BJ (cell line): ENCODE results near the gene C11orf54. TPM values are rescaled to one million over a fixed set of nuclear protein-coding genes. Genes with fewer than 3 reads are reported as not detected.

ENCODE experiments used
- CTCF ChIA-PET: fragments of 350-600 bp; formaldehyde crosslinking; extraction: SDS; loops from one replicate; lab custom pipeline; 2021; ENCODE audit warnings: antibody characterized with exemption, inconsistent platforms; lab: Yijun Ruan, JAX
- POLR2A ChIA-PET: fragments of 300-600 bp; sonication (Branson Sonifier 250); formaldehyde crosslinking; extraction: SDS; loops from one replicate; lab custom pipeline; 2021; ENCODE audit warnings: antibody characterized with exemption; lab: Charles Lee
- DNase-seq: peaks from one replicate; pipeline ENCODE4 v3.0.0-alpha.2; 2011; ENCODE audit warnings: low read depth
- H3K27me3 ChIP-seq: 2 replicates; pipeline ENCODE4 v1.6.0; 2011; ENCODE audit warnings: low read length; ENCODE audit not compliant: control insufficient read depth, insufficient read depth
- H3K36me3 ChIP-seq: 2 replicates; pipeline ENCODE4 v1.5.1; 2011; ENCODE audit warnings: low read length; ENCODE audit not compliant: control insufficient read depth, insufficient read depth
- H3K4me3 ChIP-seq: 2 replicates; pipeline ENCODE4 v1.5.1; 2011; ENCODE audit warnings: low read depth, mild to moderate bottlenecking, control low read depth, low read length
- polyA plus RNA-seq: library from polyadenylated mRNA; depleted of rRNA; stranded (reverse); fragments of >200 nt; gene quantifications from 2 replicates; pipeline ENCODE4 v1.2.3, GENCODE V29; 2011
- TF ChIP-seq, protein P1 (sequence below): IDR thresholded peaks from 2 replicates; pipeline ENCODE4 v1.5.1; 2011; ENCODE audit warnings: low read depth, mild to moderate bottlenecking, control low read depth, inconsistent platforms, low read length, moderate library complexity; ENCODE audit not compliant: insufficient read depth

Gene C11orf54
- polyA plus RNA-seq, 1 experiment = 6.8 TPM

- peaks cover 13% of the 10 kb centered on the region for H3K36me3 ChIP-seq
- H3K4me3 ChIP-seq = peak overlapping the region; percentile 82
- TF ChIP-seq, protein P1, sequence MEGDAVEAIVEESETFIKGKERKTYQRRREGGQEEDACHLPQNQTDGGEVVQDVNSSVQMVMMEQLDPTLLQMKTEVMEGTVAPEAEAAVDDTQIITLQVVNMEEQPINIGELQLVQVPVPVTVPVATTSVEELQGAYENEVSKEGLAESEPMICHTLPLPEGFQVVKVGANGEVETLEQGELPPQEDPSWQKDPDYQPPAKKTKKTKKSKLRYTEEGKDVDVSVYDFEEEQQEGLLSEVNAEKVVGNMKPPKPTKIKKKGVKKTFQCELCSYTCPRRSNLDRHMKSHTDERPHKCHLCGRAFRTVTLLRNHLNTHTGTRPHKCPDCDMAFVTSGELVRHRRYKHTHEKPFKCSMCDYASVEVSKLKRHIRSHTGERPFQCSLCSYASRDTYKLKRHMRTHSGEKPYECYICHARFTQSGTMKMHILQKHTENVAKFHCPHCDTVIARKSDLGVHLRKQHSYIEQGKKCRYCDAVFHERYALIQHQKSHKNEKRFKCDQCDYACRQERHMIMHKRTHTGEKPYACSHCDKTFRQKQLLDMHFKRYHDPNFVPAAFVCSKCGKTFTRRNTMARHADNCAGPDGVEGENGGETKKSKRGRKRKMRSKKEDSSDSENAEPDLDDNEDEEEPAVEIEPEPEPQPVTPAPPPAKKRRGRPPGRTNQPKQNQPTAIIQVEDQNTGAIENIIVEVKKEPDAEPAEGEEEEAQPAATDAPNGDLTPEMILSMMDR = no peak
- peak; percentile 16 for DNase-seq
- H3K27me3 ChIP-seq = no peaks in the 10 kb centered on the region
- ChIA-PET POLR2A (interaction anchor here (0.5 to 1.7 kb wide), 4 partner anchors 9 to 1192 kb away, joined by 3 to 22 read pairs (median 10); partner anchors contain the start of gene MED17), CTCF (interaction anchor here (1.6 kb wide), 1 partner anchor 8 kb away, joined by 4 read pairs; no protein-coding TSS in a partner anchor)
These were observed 1.3 kb upstream of the C11orf54 start for GRCh38 chr11:93740031-93740729.

DNA sequence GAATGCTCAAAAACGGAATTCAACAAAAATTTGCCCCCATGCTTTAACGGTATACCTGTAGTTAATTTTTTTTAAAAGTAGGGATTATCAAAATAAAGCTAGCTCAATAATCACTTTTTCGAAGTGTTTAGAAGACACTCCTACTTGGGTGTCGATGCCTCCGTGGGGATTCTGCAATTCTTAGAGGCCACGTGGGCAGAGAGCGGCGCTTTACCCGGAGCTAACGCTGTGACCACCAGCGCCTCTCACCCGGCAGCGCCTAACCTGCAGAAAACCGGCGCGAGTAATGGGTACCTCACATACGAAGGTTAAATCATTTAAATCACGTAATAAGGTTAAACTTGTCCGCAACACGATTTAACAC, 760 bp upstream of the C11orf54 start:
- no peaks in the 10 kb centered on the region for H3K27me3 ChIP-seq
- DNase-seq = no peak

GRCh38 chr11:93741882-93742226, 382 bp downstream of the C11orf54 start:
- TF ChIP-seq, protein P1 = no peak
- POLR2A ChIA-PET = interaction anchor here (0.6 kb wide), 1 partner anchor 168 kb away, joined by 3 read pairs; no protein-coding TSS in a partner anchor
- peaks cover 9% of the 10 kb centered on the region for H3K36me3 ChIP-seq
- H3K27me3 ChIP-seq = no peaks in the 10 kb centered on the region
- peak overlapping the region; percentile 82 for H3K4me3 ChIP-seq
- CTCF ChIA-PET = interaction anchor here (0.8 to 1.6 kb wide), 2 partner anchors 9 to 34 kb away, joined by 4 read pairs; no protein-coding TSS in a partner anchor
- DNase-seq = peak; percentile 24

More for the DNA sequence above, 760 bp upstream of the C11orf54 start:
- peak overlapping the region; percentile 82 for H3K4me3 ChIP-seq
- POLR2A ChIA-PET = interaction anchor here (0.7 to 1.7 kb wide), 4 partner anchors 43 to 1191 kb away, joined by 3 to 14 read pairs (median 6); partner anchors contain the start of gene MED17
- CTCF ChIA-PET = interaction anchor here (0.8 to 1.6 kb wide), 2 partner anchors 8 to 16 kb away, joined by 3 to 4 read pairs; no protein-coding TSS in a partner anchor
- H3K36me3 ChIP-seq = peaks cover 9% of the 10 kb centered on the region
- TF ChIP-seq, protein P1 = no peak

DNA sequence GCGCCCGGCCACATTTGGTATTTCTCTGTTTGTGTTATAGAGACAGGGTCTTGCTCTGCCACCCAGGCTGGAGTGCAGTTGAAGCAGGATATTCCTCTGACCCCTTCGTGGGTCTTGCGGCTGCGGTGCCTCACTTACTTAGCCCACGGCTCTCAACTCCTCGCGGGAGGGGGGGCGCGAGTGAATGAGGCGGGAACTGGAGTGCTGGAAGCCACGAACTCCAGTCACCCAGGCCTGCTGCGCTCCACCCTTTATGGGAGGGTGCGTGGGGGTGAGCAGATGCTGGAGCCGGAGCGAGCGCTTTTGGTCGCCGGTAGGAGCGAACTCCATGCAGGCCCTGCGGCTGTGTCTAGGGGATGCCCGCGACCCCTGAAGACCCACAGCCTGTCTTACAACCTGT, 1.8 kb downstream of the C11orf54 start:
- POLR2A ChIA-PET = no interaction called here

DNA sequence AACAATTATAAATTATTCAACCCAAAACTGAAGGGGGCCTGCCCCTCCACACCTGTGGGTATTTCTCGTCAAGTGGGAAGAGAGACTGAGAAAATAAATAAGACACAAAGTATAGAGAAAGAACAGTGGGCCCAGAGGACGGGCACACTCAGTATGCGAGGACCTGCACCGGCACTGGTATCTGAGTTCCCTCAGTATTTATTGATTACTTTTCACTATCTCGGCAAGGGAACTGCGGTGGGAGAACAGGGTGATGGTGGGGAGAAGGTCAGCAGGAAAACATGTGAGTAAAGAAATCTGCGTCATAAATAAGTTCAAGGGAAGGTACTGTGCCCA, 3.2 kb downstream of the C11orf54 start:
- POLR2A ChIA-PET = no interaction called here
- Histone ChIP-seq H3K4me3 (no peak overlapping the region), H3K36me3 (peaks cover 6% of the 10 kb centered on the region), H3K27me3 (no peaks in the 10 kb centered on the region)
- no peak for DNase-seq
- TF ChIP-seq, protein P1 = no peak
- CTCF ChIA-PET = interaction anchor here (1.7 kb wide), 1 partner anchor 9 kb away, joined by 4 read pairs; no protein-coding TSS in a partner anchor

More for the DNA sequence above, 1.8 kb downstream of the C11orf54 start:
- no peak for DNase-seq
- Histone ChIP-seq H3K36me3 (peaks cover 6% of the 10 kb centered on the region), H3K4me3 (no peak overlapping the region), H3K27me3 (no peaks in the 10 kb centered on the region)
- TF ChIP-seq, protein P1 = no peak
- CTCF ChIA-PET = no interaction called here
